ENCODE measurements around the gene PALLD. TPM values are rescaled to one million over a fixed set of nuclear protein-coding genes. Genes with fewer than 3 reads are reported as not detected.

PALLD gene
- total RNA-seq, 1 experiment from 2014 or later: 26.7 TPM

DNA sequence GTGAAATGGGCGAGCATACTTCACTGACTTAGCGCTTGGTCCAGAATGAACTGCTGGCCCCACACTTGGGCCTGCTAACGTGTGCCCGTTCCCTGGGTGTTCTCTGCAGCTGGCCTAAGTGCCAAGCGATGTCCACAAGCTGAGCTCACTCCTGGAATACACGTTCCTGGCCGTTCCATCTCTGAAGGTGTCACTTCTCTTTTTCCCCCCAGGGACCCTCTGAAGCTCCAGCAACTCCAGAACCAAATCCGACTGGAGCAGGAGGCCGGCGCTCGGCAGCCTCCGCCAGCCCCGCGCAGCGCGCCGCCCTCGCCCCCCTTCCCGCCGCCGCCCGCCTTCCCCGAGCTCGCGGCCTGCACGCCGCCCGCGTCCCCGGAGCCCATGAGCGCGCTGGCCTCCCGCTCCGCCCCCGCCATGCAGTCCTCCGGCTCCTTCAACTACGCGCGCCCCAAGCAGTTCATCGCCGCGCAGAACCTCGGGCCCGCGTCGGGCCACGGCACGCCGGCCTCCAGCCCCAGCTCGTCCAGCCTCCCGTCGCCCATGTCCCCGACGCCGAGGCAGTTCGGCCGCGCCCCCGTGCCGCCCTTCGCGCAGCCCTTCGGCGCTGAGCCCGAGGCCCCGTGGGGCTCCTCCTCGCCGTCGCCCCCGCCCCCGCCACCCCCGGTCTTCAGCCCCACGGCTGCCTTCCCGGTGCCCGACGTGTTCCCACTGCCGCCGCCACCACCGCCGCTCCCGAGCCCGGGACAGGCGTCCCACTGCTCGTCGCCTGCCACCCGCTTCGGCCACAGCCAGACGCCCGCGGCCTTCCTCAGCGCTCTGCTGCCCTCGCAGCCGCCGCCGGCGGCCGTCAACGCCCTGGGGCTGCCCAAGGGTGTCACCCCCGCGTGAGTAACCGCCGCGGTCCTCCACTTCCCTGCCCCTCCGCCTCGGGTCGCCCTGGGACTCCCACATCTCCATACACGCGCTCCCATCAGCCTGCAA lies 380.9 kb downstream of the PALLD start:
- no peak overlapping the region for H3K27ac ChIP-seq (ENCODE audit: low read length)
- H3K27me3 ChIP-seq (ENCODE audit: low read length): no peaks in the 10 kb centered on the region
- no peak overlapping the region for H3K4me2 ChIP-seq (ENCODE audit: low read length)
- intact Hi-C loops (cut with micrococcal nuclease): no loop called here
- H3K36me3 ChIP-seq (ENCODE audit: low read depth, low read length): peaks cover 24% of the 10 kb centered on the region
- H3K9me2 ChIP-seq (replicated peaks; ENCODE audit: low read length): no peaks in the 10 kb centered on the region
- H3K9ac ChIP-seq (ENCODE audit: low read length): no peak overlapping the region
- H4K20me1 ChIP-seq (ENCODE audit: low read length): no peaks in the 10 kb centered on the region
- no peaks in the 10 kb centered on the region for H3F3A ChIP-seq (ENCODE audit: low read length, unreplicated experiment)
- ChIA-PET CTCF (no interaction called here), POLR2A (ENCODE audit: unreplicated experiment) (no interaction called here)
- no TSS peak for BruUV-seq (replicated peaks)
- H3K4me3 ChIP-seq (ENCODE audit: low read length): no peak overlapping the region
- H2AFZ ChIP-seq (ENCODE audit: low read length): no peak overlapping the region
- no peaks in the 10 kb centered on the region for H3K9me3 ChIP-seq (ENCODE audit: low read length)
- DNase-seq (no peak), ATAC-seq (no peak)
- peaks cover 4% of the 10 kb centered on the region; the same call in 1 of the 2 replicates for H3K79me2 ChIP-seq (ENCODE audit: low read length)
- TF ChIP-seq, protein P1, sequence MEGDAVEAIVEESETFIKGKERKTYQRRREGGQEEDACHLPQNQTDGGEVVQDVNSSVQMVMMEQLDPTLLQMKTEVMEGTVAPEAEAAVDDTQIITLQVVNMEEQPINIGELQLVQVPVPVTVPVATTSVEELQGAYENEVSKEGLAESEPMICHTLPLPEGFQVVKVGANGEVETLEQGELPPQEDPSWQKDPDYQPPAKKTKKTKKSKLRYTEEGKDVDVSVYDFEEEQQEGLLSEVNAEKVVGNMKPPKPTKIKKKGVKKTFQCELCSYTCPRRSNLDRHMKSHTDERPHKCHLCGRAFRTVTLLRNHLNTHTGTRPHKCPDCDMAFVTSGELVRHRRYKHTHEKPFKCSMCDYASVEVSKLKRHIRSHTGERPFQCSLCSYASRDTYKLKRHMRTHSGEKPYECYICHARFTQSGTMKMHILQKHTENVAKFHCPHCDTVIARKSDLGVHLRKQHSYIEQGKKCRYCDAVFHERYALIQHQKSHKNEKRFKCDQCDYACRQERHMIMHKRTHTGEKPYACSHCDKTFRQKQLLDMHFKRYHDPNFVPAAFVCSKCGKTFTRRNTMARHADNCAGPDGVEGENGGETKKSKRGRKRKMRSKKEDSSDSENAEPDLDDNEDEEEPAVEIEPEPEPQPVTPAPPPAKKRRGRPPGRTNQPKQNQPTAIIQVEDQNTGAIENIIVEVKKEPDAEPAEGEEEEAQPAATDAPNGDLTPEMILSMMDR (conservative IDR thresholded peaks at IDR 0.05; ENCODE audit: low read depth, low read length): no peak
- TF ChIP-seq EZH2phosphoT487 (IDR thresholded peaks at IDR 0.05; ENCODE audit: borderline replicate concordance, low read length) (no peak), EZH2 (IDR thresholded peaks at IDR 0.05; ENCODE audit: low read length, unreplicated experiment) (no peak)
- no peaks in the 10 kb centered on the region for H3K4me1 ChIP-seq (ENCODE audit: insufficient read depth, low read length)

DNA sequence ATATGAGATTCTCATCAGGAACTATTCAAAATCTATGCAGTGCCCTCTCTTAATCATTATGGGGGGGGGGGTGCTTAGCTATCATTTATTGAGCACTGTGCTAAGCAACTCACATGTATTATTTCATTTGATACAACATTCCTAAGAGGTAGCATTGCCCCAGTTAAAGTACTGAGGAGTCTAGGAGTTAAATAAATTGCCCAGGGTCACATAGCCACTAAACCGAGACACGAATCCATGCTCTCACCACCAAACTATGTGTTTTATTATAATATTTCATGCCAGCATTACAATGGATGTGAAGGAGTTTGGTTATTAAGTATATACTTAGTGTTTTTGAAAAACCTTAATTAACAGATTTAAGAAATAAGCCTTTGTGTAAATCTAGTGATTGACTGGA lies 381.8 kb downstream of the PALLD start:
- no peak overlapping the region for H3K9ac ChIP-seq (ENCODE audit: low read length)
- intact Hi-C loops (cut with micrococcal nuclease): no loop called here
- H3K27ac ChIP-seq (ENCODE audit: low read length): no peak overlapping the region
- no peak for DNase-seq
- peaks cover 4% of the 10 kb centered on the region; the same call in 1 of the 2 replicates for H3K79me2 ChIP-seq (ENCODE audit: low read length)
- TF ChIP-seq EZH2 (IDR thresholded peaks at IDR 0.05; ENCODE audit: low read length, unreplicated experiment): no peak
- TF ChIP-seq, protein P1 (conservative IDR thresholded peaks at IDR 0.05; ENCODE audit: low read depth, low read length): no peak
- no peak for TF ChIP-seq EZH2phosphoT487 (IDR thresholded peaks at IDR 0.05; ENCODE audit: borderline replicate concordance, low read length)
- no peaks in the 10 kb centered on the region for H3K27me3 ChIP-seq (ENCODE audit: low read length)
- H3K9me2 ChIP-seq (replicated peaks; ENCODE audit: low read length): no peaks in the 10 kb centered on the region
- no peak for ATAC-seq
- no peaks in the 10 kb centered on the region for H3F3A ChIP-seq (ENCODE audit: low read length, unreplicated experiment)
- ChIA-PET CTCF (no interaction called here), POLR2A (ENCODE audit: unreplicated experiment) (no interaction called here)
- H3K4me1 ChIP-seq (ENCODE audit: insufficient read depth, low read length): peaks cover 4% of the 10 kb centered on the region; the same call in 1 of the 2 replicates
- no TSS peak for BruUV-seq (replicated peaks)
- no peaks in the 10 kb centered on the region for H3K9me3 ChIP-seq (ENCODE audit: low read length)
- H2AFZ ChIP-seq (ENCODE audit: low read length): no peak overlapping the region
- no peaks in the 10 kb centered on the region for H4K20me1 ChIP-seq (ENCODE audit: low read length)
- peaks cover 24% of the 10 kb centered on the region for H3K36me3 ChIP-seq (ENCODE audit: low read depth, low read length)
- H3K4me3 ChIP-seq (ENCODE audit: low read length): no peak overlapping the region
- H3K4me2 ChIP-seq (ENCODE audit: low read length): no peak overlapping the region

DNA sequence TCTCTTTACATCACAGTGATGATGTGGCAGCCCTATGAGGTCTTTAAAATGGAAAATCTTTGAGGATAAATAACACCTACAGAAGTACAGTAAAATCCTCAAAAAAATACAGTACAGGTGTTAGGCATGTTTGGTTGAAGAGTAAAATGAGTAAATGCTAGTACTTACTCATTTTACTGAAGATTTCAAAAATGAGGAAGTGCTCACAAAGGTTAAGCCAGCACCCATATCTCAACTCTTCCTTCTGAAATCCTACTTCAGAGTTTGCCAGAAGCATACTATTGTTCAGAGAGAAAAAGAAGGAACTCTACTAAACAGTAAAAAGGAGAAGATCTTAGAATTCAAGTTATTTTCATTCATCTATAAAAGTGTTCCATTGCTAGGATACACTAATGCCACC lies 382.3 kb downstream of the PALLD start:
- ChIA-PET POLR2A (ENCODE audit: unreplicated experiment) (no interaction called here), CTCF (no interaction called here)
- Histone ChIP-seq H3K4me3 (ENCODE audit: low read length) (no peak overlapping the region), H3K4me1 (ENCODE audit: insufficient read depth, low read length) (peaks cover 4% of the 10 kb centered on the region; the same call in 1 of the 2 replicates), H4K20me1 (ENCODE audit: low read length) (no peaks in the 10 kb centered on the region), H3F3A (ENCODE audit: low read length, unreplicated experiment) (no peaks in the 10 kb centered on the region), H3K4me2 (ENCODE audit: low read length) (no peak overlapping the region), H3K9me2 (replicated peaks; ENCODE audit: low read length) (no peaks in the 10 kb centered on the region), H3K9me3 (ENCODE audit: low read length) (no peaks in the 10 kb centered on the region), H2AFZ (ENCODE audit: low read length) (no peak overlapping the region), H3K79me2 (ENCODE audit: low read length) (peaks cover 4% of the 10 kb centered on the region; the same call in 1 of the 2 replicates), H3K9ac (ENCODE audit: low read length) (no peak overlapping the region), H3K36me3 (ENCODE audit: low read depth, low read length) (peaks cover 24% of the 10 kb centered on the region), H3K27me3 (ENCODE audit: low read length) (no peaks in the 10 kb centered on the region), H3K27ac (ENCODE audit: low read length) (no peak overlapping the region)
- no TSS peak for BruUV-seq (replicated peaks)
- DNase-seq: no peak
- intact Hi-C loops (cut with micrococcal nuclease): no loop called here
- ATAC-seq: no peak
- no peak for TF ChIP-seq EZH2 (IDR thresholded peaks at IDR 0.05; ENCODE audit: low read length, unreplicated experiment)
- TF ChIP-seq, protein P1 (conservative IDR thresholded peaks at IDR 0.05; ENCODE audit: low read depth, low read length): no peak
- TF ChIP-seq EZH2phosphoT487 (IDR thresholded peaks at IDR 0.05; ENCODE audit: borderline replicate concordance, low read length): no peak
